Endothelial cell of umbilical vein (primary cell): Measurements from ENCODE around the gene NEU2. TPM values are rescaled to one million over a fixed set of nuclear protein-coding genes. Genes with fewer than 3 reads are reported as not detected.

ENCODE experiments used
- BruUV-seq: library from RNA; stranded (reverse); fragments of 400-500 nt; replicated peaks from 2 replicates; lab custom pipeline; 2021; lab: Mats Ljungman, UMichigan
- CTCF ChIA-PET: fragments of 300-600, 350-600 bp; sonication (Branson Sonifier 250); formaldehyde crosslinking; loops from one replicate; lab custom pipeline; 2021; ENCODE audit warnings: antibody characterized with exemption, inconsistent platforms; lab: Charles Lee
- POLR2A ChIA-PET: fragments of 300-600, 350-600 bp; sonication (Branson Sonifier 250); formaldehyde crosslinking; loops from one replicate; lab custom pipeline; 2021; ENCODE audit warnings: antibody characterized with exemption, inconsistent platforms; lab: Charles Lee
- DNase-seq: peaks from one replicate; pipeline ENCODE4 v3.0.0-alpha.2; 2011; ENCODE audit warnings: low read depth, low spot score
- FAIRE-seq: peaks from 2 replicates; lab custom pipeline; 2011; peaks lifted over from hg19 to GRCh38; lab: Jason Lieb, UNC
- H2AFZ ChIP-seq: 2 replicates; pipeline ENCODE4 v1.6.0; 2012; ENCODE audit warnings: low read depth, low read length, control low read depth, inconsistent platforms
- H3K27ac ChIP-seq: 2 replicates; pipeline ENCODE4 v1.5.1; 2011; ENCODE audit warnings: low read depth, mild to moderate bottlenecking, control low read depth, low read length, moderate library complexity; ENCODE audit not compliant: insufficient read depth
- H3K27me3 ChIP-seq, 2 experiments: 2 replicates each; pipeline versions ENCODE4 v1.6.0 to v1.6.1; 2011; ENCODE audit warnings: low read length in 2 of 2, mixed read lengths in 1 of 2; ENCODE audit not compliant: control insufficient read depth in 2 of 2, insufficient read depth in 2 of 2
- H3K36me3 ChIP-seq, 2 experiments: 2 replicates in 1 of 2; 3 replicates in 1 of 2; pipeline ENCODE4 v1.5.1; 2011; ENCODE audit warnings: low read length in 2 of 2, mild to moderate bottlenecking in 1 of 2, moderate library complexity in 1 of 2; ENCODE audit not compliant: control insufficient read depth in 2 of 2, insufficient read depth in 2 of 2; ENCODE audit errors: extremely low read depth in 1 of 2
- H3K4me1 ChIP-seq: 3 replicates; pipeline ENCODE4 v1.5.1; 2011; ENCODE audit warnings: mild to moderate bottlenecking, low read length; ENCODE audit not compliant: control insufficient read depth, insufficient read depth; ENCODE audit errors: extremely low read depth
- H3K4me2 ChIP-seq: 2 replicates; pipeline ENCODE4 v1.6.1; 2011; ENCODE audit warnings: low read length, control low read depth, mixed read lengths; ENCODE audit not compliant: insufficient read depth
- H3K4me3 ChIP-seq, 3 experiments: fragments of 200-600 bp in 1 of 3; sonication (generic), shearing (Covaris generic) in 1 of 3; replicated peaks in 1 of 3; 2 replicates each; pipeline ENCODE4 v1.5.1; 2011 to 2016; ENCODE audit warnings: control low read depth in 3 of 3, low read length in 3 of 3, mild to moderate bottlenecking in 2 of 3, inconsistent platforms in 1 of 3, low read depth in 1 of 3, moderate library complexity in 1 of 3; ENCODE audit not compliant: insufficient read depth in 1 of 3
- H3K79me2 ChIP-seq: 2 replicates; pipeline ENCODE4 v1.6.0; 2012; ENCODE audit warnings: low read length, inconsistent platforms; ENCODE audit not compliant: control insufficient read depth, insufficient read depth
- H3K9ac ChIP-seq: replicated peaks from 2 replicates; pipeline ENCODE3; 2011; ENCODE audit warnings: low read length, control low read depth; ENCODE audit not compliant: insufficient read depth; ENCODE audit errors: extremely low read depth
- H3K9me1 ChIP-seq: replicated peaks from 3 replicates; pipeline ENCODE4 v1.6.0; 2011; ENCODE audit warnings: mild to moderate bottlenecking, low read length; ENCODE audit not compliant: control insufficient read depth, insufficient read depth; ENCODE audit errors: extremely low read depth
- H3K9me3 ChIP-seq: replicated peaks from 2 replicates; pipeline ENCODE4 v1.5.1; 2012; ENCODE audit warnings: low read length, inconsistent platforms; ENCODE audit not compliant: control insufficient read depth, insufficient read depth
- H4K20me1 ChIP-seq: replicated peaks from 2 replicates; pipeline ENCODE3; 2011; ENCODE audit warnings: mild to moderate bottlenecking, low read length; ENCODE audit not compliant: control insufficient read depth, insufficient read depth; ENCODE audit errors: extremely low read depth
- CTCF ChIP-seq, 2 donors: IDR thresholded peaks; 1 replicate in 1 of 2; 2 replicates in 1 of 2; pipeline ENCODE4 v1.5.1; 2011; ENCODE audit warnings: low read length in 2 of 2, mild to moderate bottlenecking in 2 of 2, moderate library complexity in 2 of 2, control low read depth in 1 of 2, inconsistent platforms in 1 of 2, low read depth in 1 of 2; ENCODE audit not compliant: insufficient read depth in 1 of 2; ENCODE audit errors: extremely low read depth in 1 of 2
- EZH2 ChIP-seq: IDR thresholded peaks from 2 replicates; pipeline ENCODE4 v1.6.1; 2012; ENCODE audit warnings: borderline replicate concordance, low read depth, mild to moderate bottlenecking, moderate library complexity, low read length, inconsistent platforms; ENCODE audit not compliant: severe bottlenecking
- FOS ChIP-seq: IDR thresholded peaks from 2 replicates; pipeline ENCODE4 v1.6.1; 2011; ENCODE audit warnings: mild to moderate bottlenecking, low read length, moderate library complexity, borderline replicate concordance; ENCODE audit not compliant: insufficient read depth
- GATA2 ChIP-seq: IDR thresholded peaks from 2 replicates; pipeline ENCODE4 v1.7.0; 2011; ENCODE audit warnings: low read depth, mild to moderate bottlenecking, moderate library complexity, mixed read lengths, low read length; ENCODE audit not compliant: insufficient read length, insufficient read depth
- JUN ChIP-seq: IDR thresholded peaks from 2 replicates; pipeline ENCODE4 v1.6.1; 2011; ENCODE audit warnings: borderline replicate concordance, low read depth; ENCODE audit not compliant: insufficient read length, insufficient read depth
- MAX ChIP-seq: IDR thresholded peaks from 2 replicates; pipeline ENCODE4 v1.6.1; 2011; ENCODE audit not compliant: insufficient read depth, insufficient read length
- MYC ChIP-seq: IDR thresholded peaks from one replicate; pipeline ENCODE4 v1.6.1; 2011; ENCODE audit warnings: mild to moderate bottlenecking, low read depth, low read length
- POLR2A ChIP-seq: IDR thresholded peaks from 2 replicates; pipeline ENCODE4 v1.6.1; 2012; ENCODE audit warnings: low read depth, mild to moderate bottlenecking, control low read depth, low read length
- POLR2AphosphoS5 ChIP-seq: IDR thresholded peaks from 2 replicates; pipeline ENCODE4 v1.6.1; 2012; ENCODE audit warnings: low read depth, mild to moderate bottlenecking, control low read depth, low read length, moderate library complexity; ENCODE audit not compliant: insufficient read depth
- dilution Hi-C: fragments of 300-500 bp; cut with MboI; formaldehyde crosslinking; loops from one replicate; pipeline ENCODE4 v1.15.0; 2019; ENCODE audit warnings: low sequenced_read_pairs; ENCODE audit not compliant: extremely low pct_ligation_motif_present
- intact Hi-C: fragments of 100-400 bp; cut with micrococcal nuclease; formaldehyde crosslinking; loops from one replicate; pipeline ENCODE4 v1.10.0; 2022
- polyA plus RNA-seq, 4 experiments: library from polyadenylated mRNA; depleted of rRNA in 3 of 4; stranded (reverse) in 3 of 4; unstranded in 1 of 4; fragments of >200 nt; gene quantifications; 2 replicates each; pipeline versions ENCODE4 v1.2.1 to v1.2.3, GENCODE V29; 2011 to 2012; ENCODE audit warnings: missing spikeins in 1 of 4
- total RNA-seq: library from RNA; stranded (reverse); gene quantifications from 2 replicates; pipeline ENCODE4 v1.2.3, GENCODE V29; 2021

The NEU2 gene
- total and polyA plus RNA-seq, 2 donors (not counting 3 experiments of a cell fraction or from before 2014, with no cell fraction given), result not detected

GRCh38 chr2:233080836-233081229 lies 48.4 kb downstream of the NEU2 start:
- Histone ChIP-seq H3K27ac (no peak overlapping the region), H4K20me1 (no peaks in the 10 kb centered on the region), H3K4me2 (no peak overlapping the region), H3K9me1 (no peaks in the 10 kb centered on the region), H3K36me3 (peaks cover 0 to 19% of the 10 kb centered on the region in 2 experiments), H3K9me3 (no peaks in the 10 kb centered on the region), H3K79me2 (no peaks in the 10 kb centered on the region), H3K27me3 (no peaks in the 10 kb centered on the region), H2AFZ (no peak overlapping the region), H3K4me3 (no peak overlapping the region), H3K4me1 (peaks cover 42% of the 10 kb centered on the region), H3K9ac (no peak overlapping the region)
- DNase-seq, result no peak
- dilution Hi-C loops (no loop called here), intact Hi-C loops (loop anchor here (10.0 kb wide), 1 partner anchor 334 kb away; no protein-coding TSS in a partner anchor)
- ChIA-PET CTCF (no interaction called here), POLR2A (no interaction called here)
- no peak for TF ChIP-seq CTCF (IDR thresholded peaks at IDR 0.05; ENCODE audit: extremely low read depth in 1 of 2, insufficient read depth in 1 of 2, low read depth in 1 of 2, low read length in 2 of 2)
- no peak for TF ChIP-seq MYC
- no peak for TF ChIP-seq POLR2A
- no peak for TF ChIP-seq MAX
- TF ChIP-seq GATA2, result no peak
- TF ChIP-seq EZH2, result no peak
- no peak for TF ChIP-seq JUN
- TF ChIP-seq POLR2AphosphoS5, result no peak
- TF ChIP-seq FOS, result no peak
- FAIRE-seq, result no peak
- BruUV-seq, result no TSS peak
